DOHH2 (cell line): ENCODE results near the gene PCDHB13.
"Not testable (repeated sequence)": the region's sequence is repeated elsewhere in the genome, so short reads cannot be mapped to it uniquely, and the experiment has no call there.

ENCODE experiments used
- CTCF ChIP-seq: fragments of 200-600 bp; sonication (generic); IDR thresholded peaks from one replicate; pipeline ENCODE4 v1.5.1; 2014; ENCODE audit warnings: antibody characterized with exemption, mild to moderate bottlenecking, low read depth, low read length; ENCODE audit not compliant: poor library complexity, severe bottlenecking
- EZH2phosphoT487 ChIP-seq: fragments of 200-600 bp; sonication (generic); IDR thresholded peaks from 2 replicates; pipeline ENCODE4 v1.6.1; 2017; ENCODE audit warnings: borderline replicate concordance, mild to moderate bottlenecking, antibody characterized with exemption, low read length, moderate library complexity, mixed read lengths

GRCh38 chr5:141225421-141225820 lies 11.7 kb downstream of the PCDHB13 start:
- not testable (repeated sequence) for TF ChIP-seq CTCF, EZH2phosphoT487
